Keratinocyte (primary cell): ENCODE data around the gene CHMP6. TPM values are rescaled to one million over a fixed set of nuclear protein-coding genes. Genes with fewer than 3 reads are reported as not detected.

ENCODE experiments used
- DNase-seq: peaks from one replicate; pipeline ENCODE4 v3.0.0-alpha.2; 2011; ENCODE audit warnings: low read depth, missing footprints, low spot score
- FAIRE-seq: peaks from 2 replicates; lab custom pipeline; 2011; peaks lifted over from hg19 to GRCh38; lab: Jason Lieb, UNC
- H2AFZ ChIP-seq: 2 replicates; pipeline ENCODE4 v1.6.0; 2012; ENCODE audit warnings: low read length, control low read depth, inconsistent platforms; ENCODE audit not compliant: control insufficient read depth
- H3K27ac ChIP-seq: 2 replicates; pipeline ENCODE4 v1.5.1; 2011; ENCODE audit warnings: low read length; ENCODE audit not compliant: control insufficient read depth, insufficient read depth
- H3K27me3 ChIP-seq: 3 replicates; pipeline ENCODE4 v1.6.0; 2011; ENCODE audit warnings: low read length; ENCODE audit not compliant: control insufficient read depth, insufficient read depth; ENCODE audit errors: extremely low read depth
- H3K36me3 ChIP-seq, 2 experiments: 2 replicates in 1 of 2; 3 replicates in 1 of 2; pipeline ENCODE4 v1.5.1; 2011; ENCODE audit warnings: low read length in 2 of 2, mild to moderate bottlenecking in 1 of 2; ENCODE audit not compliant: control insufficient read depth in 2 of 2, insufficient read depth in 2 of 2; ENCODE audit errors: extremely low read depth in 1 of 2
- H3K4me1 ChIP-seq: 3 replicates; pipeline ENCODE4 v1.5.1; 2011; ENCODE audit warnings: low read length; ENCODE audit not compliant: control insufficient read depth, insufficient read depth; ENCODE audit errors: extremely low read depth
- H3K4me2 ChIP-seq: 3 replicates; pipeline ENCODE4 v1.6.0; 2011; ENCODE audit warnings: low read depth, low read length; ENCODE audit not compliant: control insufficient read depth, insufficient read depth; ENCODE audit errors: extremely low read depth
- H3K4me3 ChIP-seq, 3 experiments: fragments of 200-600 bp in 1 of 3; sonication (generic) in 1 of 3; 2 replicates in 2 of 3; 3 replicates in 1 of 3; pipeline ENCODE4 v1.5.1; 2011 to 2016; ENCODE audit warnings: low read length in 3 of 3, mild to moderate bottlenecking in 3 of 3, control low read depth in 2 of 3, inconsistent platforms in 1 of 3, low read depth in 1 of 3, mixed read lengths in 1 of 3, mixed run types in 1 of 3, moderate library complexity in 1 of 3; ENCODE audit not compliant: control insufficient read depth in 2 of 3, insufficient read depth in 2 of 3; ENCODE audit errors: extremely low read depth in 1 of 3
- H3K79me2 ChIP-seq: 2 replicates; pipeline ENCODE4 v1.6.0; 2012; ENCODE audit warnings: low read length; ENCODE audit not compliant: control insufficient read depth, insufficient read depth
- H3K9ac ChIP-seq: 3 replicates; pipeline ENCODE4 v1.6.0; 2011; ENCODE audit warnings: low read length; ENCODE audit not compliant: control insufficient read depth, insufficient read depth; ENCODE audit errors: extremely low read depth
- H3K9me1 ChIP-seq: 3 replicates; pipeline ENCODE4 v1.6.0; 2011; ENCODE audit warnings: low read length; ENCODE audit not compliant: control insufficient read depth, insufficient read depth; ENCODE audit errors: extremely low read depth
- H3K9me3 ChIP-seq: 2 replicates; pipeline ENCODE4 v1.5.1; 2012; ENCODE audit warnings: low read depth, low read length; ENCODE audit not compliant: control insufficient read depth
- H4K20me1 ChIP-seq: 3 replicates; pipeline ENCODE4 v1.6.0; 2011; ENCODE audit warnings: low read length; ENCODE audit not compliant: control insufficient read depth, insufficient read depth; ENCODE audit errors: extremely low read depth
- CTCF ChIP-seq, 3 experiments: IDR thresholded peaks in 1 of 3; conservative IDR thresholded peaks in 1 of 3; optimal IDR thresholded peaks in 1 of 3; 2 replicates in 2 of 3; 3 replicates in 1 of 3; pipeline versions ENCODE3 to v1.5.1; 2011; ENCODE audit warnings: low read length in 3 of 3, mild to moderate bottlenecking in 3 of 3, moderate library complexity in 2 of 3, control low read depth in 1 of 3, inconsistent platforms in 1 of 3; ENCODE audit not compliant: insufficient read depth in 2 of 3; ENCODE audit errors: extremely low read depth in 1 of 3
- EZH2 ChIP-seq: IDR thresholded peaks from one replicate; pipeline ENCODE4 v1.6.1; 2012; ENCODE audit warnings: inconsistent platforms, mild to moderate bottlenecking, low read length, moderate library complexity
- dilution Hi-C: fragments of 300-500 bp; cut with MboI; formaldehyde crosslinking; loops from one replicate; pipeline ENCODE4 v1.7.0; 2020; ENCODE audit warnings: low sequenced_read_pairs; ENCODE audit not compliant: extremely low pct_ligation_motif_present
- polyA plus RNA-seq, 5 experiments: library from polyadenylated mRNA; depleted of rRNA in 3 of 5; stranded (reverse) in 3 of 5; stranded (forward) in 1 of 5; unstranded in 1 of 5; fragments of >200 nt; gene quantifications; 1 replicate in 1 of 5; 2 replicates in 3 of 5; 3 replicates in 1 of 5; pipeline versions ENCODE4 v1.2.1 to v1.2.3, GENCODE V29; 2011 to 2012; ENCODE audit warnings: missing spikeins in 2 of 5, low read depth in 1 of 5, low replicate concordance in 1 of 5

The CHMP6 gene
- polyA plus RNA-seq, 1 donor (not counting 4 experiments of a cell fraction or from before 2014, with no cell fraction given): 20.9 TPM

GRCh38 chr17:80950466-80951120 lies 41.0 kb upstream of the CHMP6 start:
- Histone ChIP-seq H3K9ac (no peak overlapping the region), H3K9me3 (no peaks in the 10 kb centered on the region), H3K4me2 (no peak overlapping the region), H3K4me1 (no peaks in the 10 kb centered on the region), H3K36me3 (peaks cover 2 to 13% of the 10 kb centered on the region in 2 experiments), H3K27me3 (no peaks in the 10 kb centered on the region), H2AFZ (no peak overlapping the region), H4K20me1 (no peaks in the 10 kb centered on the region), H3K27ac (no peak overlapping the region), H3K9me1 (no peaks in the 10 kb centered on the region), H3K79me2 (no peaks in the 10 kb centered on the region), H3K4me3 (no peak overlapping the region)
- DNase-seq (no peak), FAIRE-seq (no peak)
- dilution Hi-C loops: no loop called here
- TF ChIP-seq EZH2 (no peak), CTCF (optimal IDR thresholded peaks at IDR 0.05 in 1 of 3, IDR thresholded peaks at IDR 0.05 in 1 of 3, conservative IDR thresholded peaks at IDR 0.05 in 1 of 3; ENCODE audit: extremely low read depth in 1 of 3, insufficient read depth in 2 of 3, low read length in 3 of 3) (no peak)

- no peak overlapping the region for H2AFZ ChIP-seq
- no peak overlapping the region for H3K9ac ChIP-seq
- H3K27me3 ChIP-seq: no peaks in the 10 kb centered on the region
- peaks cover 1 to 11% of the 10 kb centered on the region in 2 experiments for H3K36me3 ChIP-seq
- no peaks in the 10 kb centered on the region for H3K4me1 ChIP-seq
- dilution Hi-C loops: no loop called here
- H4K20me1 ChIP-seq: no peaks in the 10 kb centered on the region
- DNase-seq (no peak), FAIRE-seq (no peak)
- no peaks in the 10 kb centered on the region for H3K79me2 ChIP-seq
- H3K9me1 ChIP-seq: no peaks in the 10 kb centered on the region
- H3K27ac ChIP-seq: no peak overlapping the region
- no peaks in the 10 kb centered on the region for H3K9me3 ChIP-seq
- no peak overlapping the region for H3K4me2 ChIP-seq
- H3K4me3 ChIP-seq: no peak overlapping the region
- no peak for TF ChIP-seq EZH2
- no peak for TF ChIP-seq CTCF (optimal IDR thresholded peaks at IDR 0.05 in 1 of 3, IDR thresholded peaks at IDR 0.05 in 1 of 3, conservative IDR thresholded peaks at IDR 0.05 in 1 of 3; ENCODE audit: extremely low read depth in 1 of 3, insufficient read depth in 2 of 3, low read length in 3 of 3)
These were observed 40.2 kb upstream of the CHMP6 start for GRCh38 chr17:80951121-80952090.
